Ecto neural progenitor cell (in vitro differentiated cells): Measurements from ENCODE around the gene CBX6.
"Not testable (repeated sequence)": the region's sequence is repeated elsewhere in the genome, so short reads cannot be mapped to it uniquely, and the experiment has no call there.

Experiments used
- DNase-seq: peaks from one replicate; pipeline ENCODE4 v3.0.0-alpha.2; 2018; ENCODE audit warnings: low spot score

Gene CBX6

DNA sequence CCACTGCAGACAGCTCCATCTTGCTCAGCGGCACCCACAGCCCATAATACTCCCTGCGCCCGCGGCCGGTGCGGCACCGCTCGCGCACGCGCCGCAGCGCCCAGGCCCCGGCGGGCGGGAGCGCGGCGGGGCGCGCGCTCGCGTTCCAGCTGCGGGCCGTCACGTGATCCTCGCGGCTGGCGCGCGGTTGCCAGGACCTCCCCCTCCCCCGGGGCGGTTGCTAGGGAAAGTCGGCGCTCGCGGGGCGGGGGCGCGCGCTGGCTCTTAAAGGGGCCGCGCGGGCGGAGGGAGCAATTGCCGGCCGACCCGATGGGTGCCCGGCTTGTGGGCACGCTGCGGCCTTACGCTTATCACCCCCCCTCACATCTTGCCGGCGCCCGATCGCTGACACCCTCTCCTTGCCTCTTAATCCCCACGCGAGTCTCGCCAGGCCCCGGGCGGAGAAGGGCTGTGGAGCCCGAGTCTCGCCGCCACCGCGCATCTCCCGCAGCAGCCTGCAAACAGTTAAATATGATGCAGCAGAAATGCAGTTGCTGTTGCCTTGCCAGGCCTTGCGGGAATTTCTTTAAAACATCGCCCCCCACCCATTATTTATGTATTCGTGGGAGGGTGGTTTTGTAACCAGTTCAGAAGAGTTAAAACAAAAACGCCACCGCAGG, at the start of gene CBX6:
CBX6 (minus strand) TSS at position 45 of the 659 bp plus-strand sequence; CDS start at position 19, 26 bp downstream.
- DNase-seq = peak; percentile 97

DNA sequence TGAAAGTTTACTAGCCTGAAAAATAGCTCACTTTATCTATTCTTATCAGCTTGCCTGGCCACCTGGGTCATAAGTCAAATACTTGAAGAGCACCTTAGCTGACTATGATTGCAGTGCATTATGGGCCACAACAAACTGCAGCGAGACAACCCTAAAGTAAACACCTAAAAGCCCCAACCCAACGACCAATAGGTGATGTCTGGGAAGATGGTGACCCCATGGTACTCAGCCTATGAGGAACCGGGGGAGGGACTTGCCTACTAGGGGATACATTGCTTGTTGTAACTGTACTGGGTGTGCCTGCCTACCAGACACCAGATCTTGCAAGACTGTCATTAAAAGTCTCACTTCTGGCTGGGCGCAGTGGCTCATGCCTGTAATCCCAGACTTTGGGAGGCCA, 49.8 kb upstream of the CBX6 start:
- no peak for DNase-seq

DNA sequence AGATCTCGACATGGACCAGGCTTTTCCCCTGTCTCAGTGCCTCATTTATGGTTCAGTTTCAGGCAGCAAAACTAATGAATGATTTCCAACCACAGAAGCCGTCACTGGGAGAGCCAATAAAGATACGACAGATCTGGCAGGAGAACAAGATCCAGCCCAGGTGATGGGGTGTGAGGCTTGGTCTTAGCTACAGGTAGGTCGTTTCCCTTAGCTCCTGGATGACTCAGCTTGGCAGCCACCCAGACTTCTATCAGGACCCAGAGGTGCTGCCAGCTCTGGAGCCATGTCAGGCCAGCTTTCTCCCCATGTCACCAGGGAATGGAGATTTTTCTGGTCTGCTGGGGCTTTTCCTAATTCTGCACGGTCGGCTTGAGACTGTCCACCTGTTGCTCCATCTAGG, 49.1 kb upstream of the CBX6 start:
- DNase-seq = no peak

DNA sequence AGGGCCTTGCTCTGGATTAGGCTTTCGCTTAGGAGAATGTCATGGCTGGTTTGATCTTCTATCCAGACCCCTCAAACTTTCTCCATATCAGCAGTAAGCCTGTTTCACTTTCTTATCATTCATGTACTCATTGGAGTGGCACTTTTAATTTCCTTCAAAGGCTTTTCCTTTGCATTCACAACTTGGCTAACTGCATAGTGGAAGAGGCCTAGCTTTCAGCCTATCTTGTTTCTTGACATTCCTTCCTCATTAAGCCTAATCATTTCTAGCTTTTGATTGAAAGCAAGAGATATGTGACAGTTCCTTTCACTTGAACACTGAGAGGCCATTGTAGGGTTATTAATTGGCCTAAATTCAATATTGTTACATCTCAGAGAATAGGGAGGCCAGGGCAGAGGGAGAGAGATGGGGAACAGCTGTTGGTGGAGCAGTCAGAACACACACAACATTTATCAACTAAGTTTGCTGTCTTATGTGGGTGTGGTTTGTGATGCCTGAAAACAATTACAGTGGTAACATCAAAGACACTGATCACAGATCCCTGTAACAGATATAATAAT, 47.7 kb upstream of the CBX6 start:
- DNase-seq = no peak

DNA sequence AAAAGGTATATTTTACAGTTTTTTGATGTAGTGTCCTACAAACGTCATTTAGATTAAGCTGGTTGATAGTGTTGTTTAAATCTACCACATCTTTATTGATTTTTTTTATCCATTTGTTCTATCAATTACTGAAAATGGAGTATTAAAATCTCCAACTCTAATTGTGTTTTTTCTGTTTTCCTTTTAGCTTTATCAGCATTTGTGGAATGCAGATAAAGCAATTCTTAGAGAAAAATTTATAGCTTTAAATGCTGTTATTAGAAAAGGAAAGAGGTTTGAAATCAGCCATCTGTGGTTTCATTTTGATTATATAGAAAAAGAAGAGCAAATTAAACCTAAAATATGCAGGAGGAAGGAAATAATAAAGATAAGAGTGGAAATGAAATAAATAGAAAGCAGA, 39.4 kb upstream of the CBX6 start:
- no peak for DNase-seq

DNA sequence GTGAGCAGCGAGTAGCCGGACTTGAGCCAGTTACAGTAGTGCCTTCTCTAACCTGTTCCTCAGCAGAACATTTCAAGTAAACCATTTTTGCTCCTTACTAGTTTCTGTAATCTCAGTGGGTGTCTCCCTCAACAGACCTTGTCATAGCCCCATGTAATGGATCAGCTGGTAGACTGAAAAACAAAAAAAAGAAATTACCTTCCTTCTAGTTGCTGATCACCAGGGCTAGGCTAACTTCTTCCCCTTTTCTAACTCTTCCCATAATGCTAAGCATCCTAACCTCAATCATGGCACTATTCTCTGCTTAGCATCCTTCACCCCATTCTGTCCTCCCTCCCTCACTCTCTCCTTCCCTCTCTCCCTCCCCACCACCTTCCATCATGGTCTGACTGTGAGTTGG, 35.8 kb upstream of the CBX6 start:
- no peak for DNase-seq

DNA sequence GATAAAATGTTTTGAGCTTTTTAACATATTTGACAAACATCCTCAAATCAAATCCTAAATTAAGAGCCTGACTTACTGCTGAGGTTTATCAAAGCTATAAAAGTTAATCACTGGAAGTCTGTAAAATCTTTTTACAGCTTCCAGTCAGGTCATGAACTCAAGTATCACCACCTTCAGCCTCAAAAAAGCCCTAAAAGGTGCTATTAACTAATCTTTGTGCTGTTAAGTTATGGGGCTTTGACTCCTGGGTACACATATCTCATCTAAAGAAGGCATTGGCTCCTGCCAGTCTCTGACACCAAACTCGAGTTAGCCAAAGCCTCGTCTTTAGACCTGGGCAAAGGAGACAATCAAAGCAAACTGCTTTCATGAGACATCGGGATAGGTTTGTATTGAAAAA, 34.0 kb upstream of the CBX6 start:
- no peak for DNase-seq

DNA sequence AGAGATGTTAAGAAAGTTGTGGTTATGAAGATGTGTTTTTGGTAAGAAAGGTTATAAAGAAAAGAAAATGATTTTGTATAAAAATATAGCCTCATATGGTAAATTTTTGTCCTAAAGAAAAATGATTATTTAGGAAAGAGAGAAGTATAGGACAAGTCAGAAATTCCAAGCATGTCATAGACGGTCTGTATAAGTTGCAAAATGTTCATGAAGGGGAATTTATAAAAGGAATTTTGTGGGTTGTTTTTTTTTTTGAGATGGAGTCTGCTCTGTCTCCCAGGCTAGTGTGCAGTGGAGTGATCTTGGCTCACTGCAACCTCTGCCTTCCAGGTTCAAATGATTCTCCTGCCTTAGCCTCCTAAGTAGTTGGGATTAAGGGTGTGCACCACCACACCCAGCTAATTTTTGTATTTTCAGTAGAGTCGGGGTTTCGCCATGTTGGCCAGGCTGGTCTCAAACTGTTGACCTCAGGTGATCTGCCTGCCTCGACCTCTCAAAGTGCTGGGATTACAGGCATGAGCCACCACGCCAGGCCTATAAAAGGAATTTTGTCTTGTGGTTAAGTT, 32.1 kb upstream of the CBX6 start:
- DNase-seq = not testable (repeated sequence)

DNA sequence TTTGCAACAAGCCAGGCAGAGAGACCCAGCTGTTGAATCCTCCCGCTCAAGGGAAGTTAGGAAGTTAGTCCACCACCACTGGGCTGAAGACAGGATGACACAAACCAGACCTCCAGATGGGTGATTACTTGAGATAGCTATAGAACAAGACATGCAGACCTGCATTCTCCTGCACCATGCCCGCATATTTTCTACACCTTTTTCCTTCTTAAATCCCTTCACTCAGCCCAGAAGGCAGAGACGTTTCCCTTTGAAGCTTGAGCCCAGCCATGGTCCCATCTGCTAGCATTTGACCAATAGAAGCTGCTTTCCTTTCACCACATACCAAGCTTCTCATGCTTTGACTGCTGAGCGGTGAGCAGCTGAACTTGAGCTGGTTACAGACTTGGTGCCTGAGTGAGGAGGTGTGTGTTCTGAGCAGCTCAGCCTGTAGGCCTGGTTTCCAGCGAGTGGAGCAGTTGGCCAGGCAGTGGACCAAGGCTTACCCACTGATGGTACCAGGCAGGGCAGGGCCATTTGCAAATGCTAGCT, 29.2 kb upstream of the CBX6 start:
- DNase-seq = no peak

DNA sequence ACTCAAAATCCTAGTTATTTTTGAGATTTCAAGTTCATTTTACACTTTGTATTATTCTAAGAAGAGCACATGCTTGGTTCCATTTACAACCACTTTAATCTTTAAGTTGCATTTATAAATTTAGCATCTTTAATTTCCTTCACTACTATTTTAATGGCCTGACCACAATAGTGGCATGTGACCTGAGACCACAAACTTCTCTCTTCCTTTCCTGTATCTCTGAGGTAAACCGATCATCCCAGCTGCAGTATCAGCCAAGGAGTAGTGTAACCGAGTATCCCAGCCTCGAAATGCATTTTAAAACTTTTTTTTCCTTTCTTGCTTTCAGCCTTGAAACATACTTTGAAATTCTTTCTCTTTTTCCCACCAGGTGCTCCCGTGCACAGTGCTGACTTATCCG, 28.7 kb upstream of the CBX6 start:
- DNase-seq = no peak

DNA sequence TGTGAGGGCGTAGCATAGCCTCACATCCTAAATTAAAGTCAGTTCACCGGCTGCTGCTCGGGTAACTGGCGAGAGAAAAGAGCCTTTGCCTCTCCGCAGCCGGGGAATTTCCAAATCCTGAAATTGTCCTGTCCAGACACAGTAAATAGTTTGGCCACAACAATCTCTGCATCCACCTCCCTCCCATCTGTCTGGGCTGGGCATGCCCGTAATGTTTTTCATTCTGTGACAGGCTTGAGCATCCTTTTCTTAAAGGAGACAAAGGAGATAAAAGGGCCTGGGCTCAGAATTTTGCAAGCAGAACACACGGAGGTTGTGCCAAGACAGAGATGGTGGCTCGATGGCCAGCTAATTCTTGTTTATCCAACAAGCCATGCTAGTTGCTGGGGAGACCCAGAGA, 19.2 kb upstream of the CBX6 start:
- no peak for DNase-seq

DNA sequence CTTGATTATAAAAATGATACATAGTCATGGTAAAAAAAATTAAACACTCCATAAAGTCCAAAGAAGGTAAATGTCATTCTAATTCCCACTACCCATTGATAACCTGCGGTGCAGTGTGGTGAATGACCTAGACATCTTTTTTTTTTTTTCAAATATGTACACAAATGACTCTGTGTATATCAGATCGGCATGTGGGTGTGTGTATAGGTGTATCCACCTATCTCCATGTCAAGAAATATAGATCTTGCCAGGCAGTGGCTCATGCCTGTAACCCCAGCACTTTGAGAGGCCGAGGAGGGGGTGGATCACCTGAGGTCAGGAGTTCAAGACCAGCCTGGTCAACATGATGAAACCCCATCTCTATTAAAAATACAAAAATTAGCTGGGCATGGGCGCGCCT, 18.4 kb upstream of the CBX6 start:
- no peak for DNase-seq

DNA sequence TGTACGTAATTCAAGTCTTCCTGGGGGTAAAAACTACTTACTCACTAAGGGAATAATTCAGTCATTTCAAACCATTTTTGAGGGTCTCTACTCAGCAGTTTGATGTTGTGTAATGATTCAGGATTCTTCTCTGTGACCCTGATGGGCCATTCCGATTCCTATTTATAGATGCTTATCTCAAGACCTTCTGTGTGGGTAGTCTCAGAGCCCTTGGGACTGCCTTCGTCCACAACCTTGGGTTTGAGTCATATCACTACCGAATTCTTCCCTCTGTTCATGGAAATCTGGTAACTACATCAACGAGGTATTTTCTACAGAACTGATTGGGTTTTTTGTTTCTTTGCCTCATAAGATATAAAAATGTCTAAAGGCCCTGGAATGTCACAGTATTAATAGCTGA, 14.3 kb upstream of the CBX6 start:
- no peak for DNase-seq

DNA sequence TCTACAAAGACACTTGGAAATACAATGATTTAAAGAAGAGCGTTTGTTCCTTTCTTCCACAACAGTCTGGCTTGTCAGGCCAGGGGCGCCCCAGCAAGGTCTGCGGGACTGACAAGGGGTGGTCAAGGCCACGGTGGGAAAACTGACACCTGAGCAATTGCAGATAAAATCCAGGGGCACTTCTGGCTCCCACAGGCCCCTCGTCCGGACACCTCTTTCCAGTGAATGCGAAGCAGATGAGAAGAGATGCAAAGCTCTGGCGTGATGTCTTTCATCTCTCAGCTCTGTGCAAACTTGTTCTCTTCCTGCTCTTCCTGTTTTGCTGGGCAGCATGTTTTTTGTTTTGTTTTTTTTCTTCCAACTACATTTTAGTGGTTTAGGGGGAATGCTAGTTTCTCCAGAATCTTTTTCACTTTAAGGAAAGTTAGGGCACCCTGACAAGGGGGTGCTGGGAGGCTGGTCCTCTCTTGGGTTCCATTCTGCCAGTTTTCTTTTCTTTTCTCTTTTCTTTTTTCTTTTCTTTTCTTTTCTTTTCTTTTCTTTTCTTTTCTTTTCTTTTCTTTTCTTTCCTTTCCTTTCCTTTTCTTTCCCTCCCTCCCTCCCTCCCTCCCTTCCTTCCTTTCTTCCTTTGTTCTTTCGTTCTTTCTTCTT, 11.1 kb upstream of the CBX6 start:
- no peak for DNase-seq

DNA sequence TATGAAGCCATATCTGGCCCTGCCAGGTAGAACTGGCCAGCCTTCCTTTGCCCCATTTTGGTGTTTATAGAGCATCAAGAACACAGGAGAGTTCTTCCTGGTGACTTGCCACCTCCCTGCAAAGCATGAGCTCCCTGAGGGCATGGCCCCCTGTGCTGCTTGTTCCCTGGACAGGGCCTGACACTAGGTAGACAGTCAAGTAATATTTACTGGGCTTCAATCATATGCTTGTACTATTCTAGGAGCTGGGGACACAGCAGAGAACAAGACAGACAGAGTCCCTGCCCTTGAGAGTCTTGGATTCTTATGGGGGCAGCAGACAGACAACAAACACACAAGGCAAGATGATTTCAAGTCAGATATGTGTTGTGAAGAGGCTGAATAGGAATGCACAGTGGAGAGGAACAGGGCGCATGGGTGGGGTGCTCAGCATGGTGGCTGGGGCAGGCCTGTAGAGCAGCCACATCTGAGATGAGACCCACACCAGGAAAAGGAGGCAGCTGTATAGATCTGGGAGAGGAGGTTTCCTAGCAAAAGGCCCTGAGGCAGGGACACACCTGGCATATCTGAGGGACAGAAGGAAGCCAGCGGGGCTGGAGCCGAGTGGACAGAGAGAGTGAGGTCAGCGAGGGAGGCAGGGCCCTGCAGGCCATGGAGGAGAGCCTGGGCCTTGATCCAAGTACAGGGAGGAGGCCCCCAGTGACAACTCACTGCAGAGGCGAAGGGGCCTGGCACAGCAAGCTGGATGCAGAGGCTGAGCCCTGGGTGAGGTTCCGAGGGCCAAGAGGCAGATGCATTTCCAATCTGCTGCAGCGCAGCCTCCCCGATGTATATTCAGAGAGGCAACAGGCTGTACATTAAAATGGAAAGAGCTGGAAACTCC, 10.2 kb upstream of the CBX6 start:
- no peak for DNase-seq

DNA sequence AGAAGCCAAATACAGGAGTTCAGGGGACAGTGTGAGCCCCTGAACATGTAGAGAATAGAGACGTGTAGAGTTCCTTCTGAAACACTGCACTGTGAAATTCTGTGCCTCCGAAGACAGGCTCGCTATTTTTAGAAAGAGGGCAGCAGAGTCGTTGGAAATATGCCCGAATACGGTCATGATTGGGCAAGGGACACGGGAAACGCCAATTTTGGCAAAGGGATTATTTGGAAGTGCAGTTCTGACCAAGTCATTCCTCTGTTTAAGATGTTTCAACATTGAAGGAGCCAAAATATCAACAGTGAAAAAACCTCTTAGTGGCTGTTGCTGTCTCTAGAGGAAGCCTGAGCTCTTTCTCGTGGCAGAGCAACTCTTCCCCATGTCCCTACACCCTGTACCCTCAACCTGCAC, 9.5 kb upstream of the CBX6 start:
- DNase-seq = no peak

DNA sequence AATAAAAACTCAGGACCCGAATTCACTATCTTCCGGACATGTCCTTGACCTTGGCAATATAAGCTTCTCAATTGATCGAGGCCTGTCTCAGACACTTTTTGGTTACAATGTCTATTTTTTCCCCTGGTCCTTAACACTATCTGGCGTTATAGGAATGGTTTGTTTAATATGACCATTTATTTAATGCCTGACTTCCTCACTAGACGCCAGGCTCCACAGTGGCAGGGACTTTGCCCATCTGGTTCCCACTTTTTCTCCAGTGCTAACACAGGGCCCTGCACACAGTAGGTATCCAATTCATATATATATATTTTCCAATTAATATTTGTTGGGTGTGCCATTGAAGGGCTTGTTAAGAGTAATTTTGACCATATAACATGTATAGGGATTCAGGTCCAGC, 7.9 kb upstream of the CBX6 start:
- DNase-seq = no peak

DNA sequence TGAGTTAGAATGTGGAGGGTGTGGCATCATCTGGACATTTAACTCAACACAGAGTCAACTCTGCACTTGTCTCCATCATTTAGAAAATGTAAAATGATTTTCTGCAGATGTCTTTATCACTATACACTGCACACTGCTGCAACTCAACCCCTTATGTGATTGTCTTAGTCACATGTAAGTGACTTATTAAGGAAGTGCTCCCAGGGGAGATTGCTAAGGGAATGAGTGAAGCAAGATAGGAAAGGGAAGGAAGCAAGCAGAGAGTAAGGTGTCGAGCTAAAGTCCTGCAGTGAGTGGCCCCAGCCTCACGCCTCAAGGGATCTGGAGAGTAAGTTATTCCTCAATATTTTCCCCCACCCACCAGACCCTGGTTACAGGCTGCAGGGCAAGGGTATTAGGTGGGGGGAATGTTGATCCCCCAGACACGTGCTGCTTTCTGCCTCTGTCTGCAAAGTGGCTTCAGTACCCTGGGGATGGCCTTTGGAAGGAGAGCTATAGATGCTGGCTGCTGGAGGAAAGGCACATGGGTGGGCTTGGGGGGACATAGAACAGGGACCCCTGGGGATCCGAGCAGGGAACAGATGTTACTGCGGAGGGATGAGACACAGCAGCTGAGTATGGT, 7.2 kb upstream of the CBX6 start:
- no peak for DNase-seq

DNA sequence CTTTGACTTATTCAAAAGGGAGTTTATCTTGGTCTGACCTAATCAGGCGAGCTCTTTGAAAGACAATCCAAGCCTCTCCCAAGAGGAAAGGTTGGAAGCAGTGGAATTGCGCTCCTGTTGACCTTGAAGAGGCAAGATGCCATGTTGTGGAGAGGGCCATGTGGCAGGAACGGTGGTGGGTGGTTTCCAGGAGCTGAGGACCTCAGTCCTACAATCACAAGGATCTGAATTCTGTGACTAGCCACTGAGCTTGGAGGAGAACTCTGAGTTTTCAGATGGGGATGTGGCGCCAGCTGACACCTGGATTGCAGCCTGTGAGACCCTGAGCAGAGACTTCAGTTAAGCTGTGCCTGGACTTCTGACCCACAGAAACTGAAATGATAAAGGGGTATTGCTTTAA, 6.0 kb upstream of the CBX6 start:
- no peak for DNase-seq

DNA sequence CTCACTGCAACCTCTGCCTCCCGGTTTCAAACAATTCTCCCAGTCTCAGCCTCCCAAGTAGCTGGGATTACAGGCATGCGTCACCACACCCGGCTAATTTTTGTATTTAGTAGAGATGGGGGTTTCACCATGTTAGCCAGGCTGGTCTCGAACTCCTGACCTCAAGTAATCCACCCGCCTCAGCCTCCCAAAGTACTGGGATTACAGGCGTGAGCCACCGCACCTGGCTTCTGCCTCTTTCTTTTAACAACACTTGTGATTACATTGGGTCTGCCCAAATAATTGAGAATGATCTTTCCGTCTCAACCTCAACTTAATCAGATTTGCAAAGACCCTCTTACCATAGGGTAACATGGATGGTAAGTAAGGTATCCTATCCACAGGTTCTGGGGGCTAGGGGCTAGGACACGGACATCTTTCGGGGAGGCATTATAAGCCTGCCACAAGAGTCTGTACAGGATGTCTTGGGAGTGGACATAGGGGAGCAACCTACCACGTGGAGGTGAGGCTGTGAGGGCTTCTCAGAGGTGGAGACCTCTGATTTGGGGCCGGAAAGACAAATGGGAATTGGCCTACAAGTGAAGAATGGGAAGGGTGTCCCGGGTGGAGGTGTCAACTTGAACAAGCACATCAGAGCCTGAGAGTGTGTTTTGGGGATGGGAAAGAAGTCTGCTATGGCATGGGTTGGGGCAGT, 2.7 kb upstream of the CBX6 start:
- DNase-seq = no peak
